MM.1S (cell line): Measurements from ENCODE around the gene KCNIP4.

Source experiments
- DNase-seq: peaks from one replicate; pipeline ENCODE4 v3.0.0-alpha.2; 2015
- H2AFZ ChIP-seq: fragments of 300-600 bp; sonication (generic); 2 replicates; pipeline ENCODE4 v1.6.0; 2016; ENCODE audit warnings: antibody characterized with exemption, low read length
- H3F3A ChIP-seq: fragments of 300-600 bp; sonication (generic); 2 replicates; pipeline ENCODE4 v1.6.1; 2016; ENCODE audit warnings: mild to moderate bottlenecking, antibody characterized with exemption, low read length, moderate library complexity, mixed read lengths; ENCODE audit not compliant: insufficient read depth
- H3K27ac ChIP-seq: fragments of 300-600 bp; sonication (generic); 2 replicates; pipeline ENCODE4 v1.5.1; 2016; ENCODE audit warnings: mild to moderate bottlenecking, low read length
- H3K27me3 ChIP-seq: fragments of 300-600 bp; sonication (generic); replicated peaks from 2 replicates; pipeline ENCODE4 v1.6.0; 2016; ENCODE audit warnings: low read length; ENCODE audit not compliant: insufficient read depth
- H3K36me3 ChIP-seq: fragments of 300-600 bp; sonication (generic); replicated peaks from 2 replicates; pipeline ENCODE4 v1.6.1; 2016; ENCODE audit warnings: mild to moderate bottlenecking, low read length, mixed read lengths; ENCODE audit not compliant: insufficient read depth
- H3K4me1 ChIP-seq: fragments of 300-600 bp; sonication (generic); 2 replicates; pipeline ENCODE4 v1.6.1; 2016; ENCODE audit warnings: low read length, mixed read lengths
- H3K4me2 ChIP-seq: fragments of 300-600 bp; sonication (generic); 2 replicates; pipeline ENCODE4 v1.6.0; 2016; ENCODE audit warnings: low read depth, low read length
- H3K4me3 ChIP-seq: fragments of 300-600 bp; sonication (generic); 2 replicates; pipeline ENCODE4 v1.5.1; 2016; ENCODE audit warnings: low read length, mixed read lengths
- H3K79me2 ChIP-seq: fragments of 300-600 bp; sonication (generic); 2 replicates; pipeline ENCODE4 v1.6.1; 2016; ENCODE audit warnings: mixed run types, low read length, mixed read lengths
- H3K9ac ChIP-seq: fragments of 300-600 bp; sonication (generic); 2 replicates; pipeline ENCODE4 v1.6.1; 2016; ENCODE audit warnings: low read length, mixed read lengths
- H3K9me2 ChIP-seq: fragments of 300-600 bp; sonication (generic); replicated peaks from 2 replicates; pipeline ENCODE4 v1.6.1; 2016; ENCODE audit warnings: mild to moderate bottlenecking, low read length, mixed read lengths; ENCODE audit not compliant: insufficient read depth
- H3K9me3 ChIP-seq: fragments of 300-600 bp; sonication (generic); replicated peaks from 2 replicates; pipeline ENCODE4 v1.6.1; 2016; ENCODE audit warnings: mild to moderate bottlenecking, low read length, mixed read lengths; ENCODE audit not compliant: insufficient read depth
- H4K20me1 ChIP-seq: fragments of 300-600 bp; sonication (generic); 2 replicates; pipeline ENCODE4 v1.6.1; 2016; ENCODE audit warnings: mild to moderate bottlenecking, low read length, moderate library complexity, mixed read lengths; ENCODE audit not compliant: insufficient read depth
- EZH2 ChIP-seq: fragments of 300-600 bp; sonication (generic); optimal IDR thresholded peaks from 2 replicates; pipeline ENCODE3; 2017; ENCODE audit warnings: low read depth, mild to moderate bottlenecking, antibody characterized with exemption, low read length, mixed read lengths
- EZH2phosphoT487 ChIP-seq: fragments of 300-600 bp; sonication (generic); IDR thresholded peaks from 2 replicates; pipeline ENCODE4 v1.6.1; 2018; ENCODE audit warnings: antibody characterized with exemption, low read length
- TF ChIP-seq, protein P1 (sequence below): fragments of 300-600 bp; sonication (generic); IDR thresholded peaks from 2 replicates; pipeline ENCODE4 v1.5.1; 2016; ENCODE audit warnings: antibody characterized with exemption, low read length, mixed read lengths

Gene KCNIP4

DNA sequence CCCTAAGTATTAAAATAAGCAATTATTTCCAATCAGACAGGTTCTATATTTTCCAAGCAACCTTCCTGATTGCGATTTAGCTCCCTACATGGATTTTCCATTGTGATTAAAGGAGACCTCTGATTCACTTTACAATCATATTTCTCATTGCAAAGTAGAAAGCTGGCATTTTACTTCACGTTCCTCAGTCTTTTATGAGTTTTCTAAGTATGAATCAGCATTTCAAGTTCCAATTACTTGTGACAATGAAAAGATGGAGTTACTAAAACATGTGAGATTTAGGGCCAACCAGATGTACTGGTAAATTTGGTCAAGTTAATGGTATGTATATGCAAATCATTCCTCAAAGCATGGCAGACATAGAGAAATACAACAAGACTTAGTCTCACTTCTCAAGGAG lies 206.2 kb downstream of the KCNIP4 start:
- no peaks in the 10 kb centered on the region for H3K36me3 ChIP-seq
- no peaks in the 10 kb centered on the region for H3K27me3 ChIP-seq
- no peaks in the 10 kb centered on the region for H3K79me2 ChIP-seq
- H3K9me2 ChIP-seq, result no peaks in the 10 kb centered on the region
- no peak overlapping the region for H3K27ac ChIP-seq
- H3K9ac ChIP-seq, result no peak overlapping the region
- H2AFZ ChIP-seq, result no peak overlapping the region
- no peaks in the 10 kb centered on the region for H3F3A ChIP-seq
- H3K4me3 ChIP-seq, result no peak overlapping the region
- H3K4me2 ChIP-seq, result no peak overlapping the region
- H3K4me1 ChIP-seq, result no peaks in the 10 kb centered on the region
- TF ChIP-seq, protein P1, sequence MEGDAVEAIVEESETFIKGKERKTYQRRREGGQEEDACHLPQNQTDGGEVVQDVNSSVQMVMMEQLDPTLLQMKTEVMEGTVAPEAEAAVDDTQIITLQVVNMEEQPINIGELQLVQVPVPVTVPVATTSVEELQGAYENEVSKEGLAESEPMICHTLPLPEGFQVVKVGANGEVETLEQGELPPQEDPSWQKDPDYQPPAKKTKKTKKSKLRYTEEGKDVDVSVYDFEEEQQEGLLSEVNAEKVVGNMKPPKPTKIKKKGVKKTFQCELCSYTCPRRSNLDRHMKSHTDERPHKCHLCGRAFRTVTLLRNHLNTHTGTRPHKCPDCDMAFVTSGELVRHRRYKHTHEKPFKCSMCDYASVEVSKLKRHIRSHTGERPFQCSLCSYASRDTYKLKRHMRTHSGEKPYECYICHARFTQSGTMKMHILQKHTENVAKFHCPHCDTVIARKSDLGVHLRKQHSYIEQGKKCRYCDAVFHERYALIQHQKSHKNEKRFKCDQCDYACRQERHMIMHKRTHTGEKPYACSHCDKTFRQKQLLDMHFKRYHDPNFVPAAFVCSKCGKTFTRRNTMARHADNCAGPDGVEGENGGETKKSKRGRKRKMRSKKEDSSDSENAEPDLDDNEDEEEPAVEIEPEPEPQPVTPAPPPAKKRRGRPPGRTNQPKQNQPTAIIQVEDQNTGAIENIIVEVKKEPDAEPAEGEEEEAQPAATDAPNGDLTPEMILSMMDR, result no peak
- TF ChIP-seq EZH2phosphoT487, result no peak
- no peaks in the 10 kb centered on the region for H4K20me1 ChIP-seq
- no peaks in the 10 kb centered on the region for H3K9me3 ChIP-seq
- no peak for DNase-seq

- H3K27me3 ChIP-seq, result no peaks in the 10 kb centered on the region
- no peaks in the 10 kb centered on the region for H3K79me2 ChIP-seq
- no peak overlapping the region for H3K4me3 ChIP-seq
- no peaks in the 10 kb centered on the region for H4K20me1 ChIP-seq
- TF ChIP-seq, protein P1, result no peak
- no peak for TF ChIP-seq EZH2phosphoT487
- TF ChIP-seq EZH2, result no peak
- no peaks in the 10 kb centered on the region for H3K4me1 ChIP-seq
- H3K9me3 ChIP-seq, result no peaks in the 10 kb centered on the region
- H3K9ac ChIP-seq, result no peak overlapping the region
- no peaks in the 10 kb centered on the region for H3K36me3 ChIP-seq
- DNase-seq, result no peak
- H2AFZ ChIP-seq, result no peak overlapping the region
- no peak overlapping the region for H3K27ac ChIP-seq
- no peaks in the 10 kb centered on the region for H3K9me2 ChIP-seq
- no peak overlapping the region for H3K4me2 ChIP-seq
- no peaks in the 10 kb centered on the region for H3F3A ChIP-seq
Observed at GRCh38 chr4:21738821-21739220, 209.8 kb downstream of the KCNIP4 start.

DNA sequence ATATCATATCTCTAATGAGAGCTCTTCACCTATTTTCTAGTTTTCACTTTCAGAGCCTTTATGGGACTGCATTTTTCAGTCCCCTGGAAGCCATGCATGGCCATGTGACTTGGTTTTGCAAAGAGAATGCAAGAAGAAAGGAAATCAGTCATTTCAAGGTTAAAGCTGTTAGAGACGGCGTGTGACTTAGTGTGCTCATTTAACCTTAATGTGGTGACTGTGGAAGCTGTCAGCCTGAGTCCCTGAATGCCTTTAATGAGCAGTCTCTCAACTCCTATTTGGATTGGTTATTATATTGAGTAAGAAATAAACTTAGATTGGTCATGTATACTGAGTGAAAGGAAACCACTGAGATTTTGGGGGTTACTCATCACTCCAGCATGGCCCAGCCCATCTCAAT lies 212.7 kb downstream of the KCNIP4 start:
- no peaks in the 10 kb centered on the region for H4K20me1 ChIP-seq
- TF ChIP-seq EZH2phosphoT487 (no peak), EZH2 (no peak)
- TF ChIP-seq, protein P1, result no peak
- no peaks in the 10 kb centered on the region for H3K79me2 ChIP-seq
- no peak overlapping the region for H2AFZ ChIP-seq
- H3K9ac ChIP-seq, result no peak overlapping the region
- no peaks in the 10 kb centered on the region for H3K9me2 ChIP-seq
- DNase-seq, result no peak
- no peaks in the 10 kb centered on the region for H3K36me3 ChIP-seq
- no peak overlapping the region for H3K4me2 ChIP-seq
- H3K27me3 ChIP-seq, result no peaks in the 10 kb centered on the region
- no peaks in the 10 kb centered on the region for H3K9me3 ChIP-seq
- H3K4me3 ChIP-seq, result no peak overlapping the region
- H3K4me1 ChIP-seq, result no peaks in the 10 kb centered on the region
- H3F3A ChIP-seq, result no peaks in the 10 kb centered on the region
- no peak overlapping the region for H3K27ac ChIP-seq
